ENCODE results near the gene INPPL1. TPM values are rescaled to one million over a fixed set of nuclear protein-coding genes. Genes with fewer than 3 reads are reported as not detected.
A peak's percentile ranks its signal among the peaks of the same experiment; 100 is the strongest.

INPPL1 gene
- total and polyA plus RNA-seq, 5 donors = 79.2 to 149 (median 113) TPM

- intact Hi-C loops (cut with DNase I) = no loop called here
Measured at GRCh38 chr11:72240461-72241290, 16.1 kb downstream of the INPPL1 start.

GRCh38 chr11:72241291-72241781 lies 16.8 kb downstream of the INPPL1 start:
- no peak for DNase-seq
- H3K9me3 ChIP-seq (ENCODE audit: control insufficient read depth, low read length) = no peaks in the 10 kb centered on the region
- no peak for ATAC-seq
- 27% methylated on average over 20 of the region's 20 CpGs for WGBS
- H3K27ac ChIP-seq (ENCODE audit: low read length) = no peak overlapping the region
- intact Hi-C loops (cut with DNase I) = no loop called here
- no peaks in the 10 kb centered on the region for H3K27me3 ChIP-seq (ENCODE audit: control insufficient read depth, insufficient read depth)
- H3K4me3 ChIP-seq (ENCODE audit: low read length) = no peak overlapping the region
- peaks cover 9% of the 10 kb centered on the region for H3K4me1 ChIP-seq (ENCODE audit: control insufficient read depth, insufficient read depth, low read length)

More at GRCh38 chr11:72240461-72241290, 16.1 kb downstream of the INPPL1 start:
- peak; percentile 2 to 3 for ATAC-seq
- DNase-seq = peak in 1 of 3 donors; percentile 33
- peak overlapping the region; percentile 44 for H3K4me3 ChIP-seq (ENCODE audit: low read length)
- no peak overlapping the region for H3K27ac ChIP-seq (ENCODE audit: low read length)
- WGBS = 15% methylated on average over 44 of the region's 44 CpGs
- no peaks in the 10 kb centered on the region for H3K27me3 ChIP-seq (ENCODE audit: control insufficient read depth, insufficient read depth)
- peaks cover 9% of the 10 kb centered on the region for H3K4me1 ChIP-seq (ENCODE audit: control insufficient read depth, insufficient read depth, low read length)
- H3K9me3 ChIP-seq (ENCODE audit: control insufficient read depth, low read length) = no peaks in the 10 kb centered on the region

GRCh38 chr11:72242141-72242540 lies 17.6 kb downstream of the INPPL1 start:
- DNase-seq (no peak), ATAC-seq (no peak)
- intact Hi-C loops (cut with DNase I) = no loop called here
- no peak overlapping the region for H3K4me3 ChIP-seq (ENCODE audit: low read length)
- peaks cover 9% of the 10 kb centered on the region for H3K4me1 ChIP-seq (ENCODE audit: control insufficient read depth, insufficient read depth, low read length)
- no peak overlapping the region for H3K27ac ChIP-seq (ENCODE audit: low read length)
- H3K27me3 ChIP-seq (ENCODE audit: control insufficient read depth, insufficient read depth) = no peaks in the 10 kb centered on the region
- WGBS = 97% methylated on average over 2 of the region's 2 CpGs
- no peaks in the 10 kb centered on the region for H3K9me3 ChIP-seq (ENCODE audit: control insufficient read depth, low read length)

- intact Hi-C loops (cut with DNase I) = no loop called here
- no peaks in the 10 kb centered on the region for H3K27me3 ChIP-seq (ENCODE audit: control insufficient read depth, insufficient read depth)
- WGBS = 22% methylated on average over 58 of the region's 58 CpGs
- H3K4me1 ChIP-seq (ENCODE audit: control insufficient read depth, insufficient read depth, low read length) = peaks cover 8% of the 10 kb centered on the region
- ATAC-seq = no peak
- DNase-seq = no peak
- peak overlapping the region; percentile 33 for H3K4me3 ChIP-seq (ENCODE audit: low read length)
- H3K9me3 ChIP-seq (ENCODE audit: control insufficient read depth, low read length) = no peaks in the 10 kb centered on the region
- no peak overlapping the region for H3K27ac ChIP-seq (ENCODE audit: low read length)
Measured at GRCh38 chr11:72243173-72244059, 18.8 kb downstream of the INPPL1 start.

- Histone ChIP-seq H3K4me1 (ENCODE audit: control insufficient read depth, insufficient read depth, low read length) (peaks cover 7% of the 10 kb centered on the region), H3K9me3 (ENCODE audit: control insufficient read depth, low read length) (no peaks in the 10 kb centered on the region), H3K4me3 (ENCODE audit: low read length) (peak within 1 kb of the TSS; percentile 33), H3K27ac (ENCODE audit: low read length) (no peak within 1 kb of the TSS), H3K27me3 (ENCODE audit: control insufficient read depth, insufficient read depth) (no peaks in the 10 kb centered on the region)
- no peak for ATAC-seq
- intact Hi-C loops (cut with DNase I) = no loop called here
- peak in 1 of 3 donors; percentile 14 for DNase-seq
- WGBS = 2% methylated on average over 37 of the region's 37 CpGs
Measured at GRCh38 chr11:72244060-72244360, 19.4 kb downstream of the INPPL1 start, which contains the start of gene PHOX2A. Gene PHOX2A, minus strand, starts transcription at chr11:72244176. Its CDS starts 172 bp downstream, at chr11:72244004.

GRCh38 chr11:72244361-72245262 lies 20.0 kb downstream of the INPPL1 start:
- 6% methylated on average over 46 of the region's 46 CpGs for WGBS
- Histone ChIP-seq H3K4me3 (ENCODE audit: low read length) (peak overlapping the region; percentile 33), H3K9me3 (ENCODE audit: control insufficient read depth, low read length) (no peaks in the 10 kb centered on the region), H3K27me3 (ENCODE audit: control insufficient read depth, insufficient read depth) (no peaks in the 10 kb centered on the region), H3K4me1 (ENCODE audit: control insufficient read depth, insufficient read depth, low read length) (peaks cover 2% of the 10 kb centered on the region), H3K27ac (ENCODE audit: low read length) (no peak overlapping the region)
- intact Hi-C loops (cut with DNase I) = no loop called here
- ATAC-seq (no peak), DNase-seq (peak in 1 of 3 donors; percentile 19)

GRCh38 chr11:72245263-72245816 lies 20.8 kb downstream of the INPPL1 start:
- no peak for ATAC-seq
- Histone ChIP-seq H3K27ac (ENCODE audit: low read length) (no peak overlapping the region), H3K4me1 (ENCODE audit: control insufficient read depth, insufficient read depth, low read length) (peaks cover 2% of the 10 kb centered on the region), H3K9me3 (ENCODE audit: control insufficient read depth, low read length) (no peaks in the 10 kb centered on the region), H3K27me3 (ENCODE audit: control insufficient read depth, insufficient read depth) (no peaks in the 10 kb centered on the region), H3K4me3 (ENCODE audit: low read length) (no peak overlapping the region)
- 14% methylated on average over 19 of the region's 19 CpGs for WGBS
- intact Hi-C loops (cut with DNase I) = no loop called here
- no peak for DNase-seq

GRCh38 chr11:72247584-72247983 lies 23.0 kb downstream of the INPPL1 start:
- 33% methylated on average over 2 of the region's 2 CpGs for WGBS

GRCh38 chr11:72249961-72250360 lies 25.4 kb downstream of the INPPL1 start:
- no peak for ATAC-seq
- DNase-seq = no peak
- Histone ChIP-seq H3K4me3 (ENCODE audit: low read length) (no peak overlapping the region), H3K27ac (ENCODE audit: low read length) (no peak overlapping the region), H3K4me1 (ENCODE audit: control insufficient read depth, insufficient read depth, low read length) (no peaks in the 10 kb centered on the region), H3K9me3 (ENCODE audit: control insufficient read depth, low read length) (no peaks in the 10 kb centered on the region), H3K27me3 (ENCODE audit: control insufficient read depth, insufficient read depth) (no peaks in the 10 kb centered on the region)
- 89% methylated on average over 5 of the region's 5 CpGs for WGBS
- intact Hi-C loops (cut with DNase I) = no loop called here

More at GRCh38 chr11:72247584-72247983, 23.0 kb downstream of the INPPL1 start:
- Histone ChIP-seq H3K27me3 (ENCODE audit: control insufficient read depth, insufficient read depth) (no peaks in the 10 kb centered on the region), H3K9me3 (ENCODE audit: control insufficient read depth, low read length) (no peaks in the 10 kb centered on the region), H3K4me3 (ENCODE audit: low read length) (no peak overlapping the region), H3K27ac (ENCODE audit: low read length) (no peak overlapping the region), H3K4me1 (ENCODE audit: control insufficient read depth, insufficient read depth, low read length) (no peaks in the 10 kb centered on the region)
- ATAC-seq (no peak), DNase-seq (no peak)
- intact Hi-C loops (cut with DNase I) = no loop called here

All from right cardiac atrium (tissue), 5 donors.